Measurements from ENCODE around the gene CAPN7.

CAPN7 gene

DNA sequence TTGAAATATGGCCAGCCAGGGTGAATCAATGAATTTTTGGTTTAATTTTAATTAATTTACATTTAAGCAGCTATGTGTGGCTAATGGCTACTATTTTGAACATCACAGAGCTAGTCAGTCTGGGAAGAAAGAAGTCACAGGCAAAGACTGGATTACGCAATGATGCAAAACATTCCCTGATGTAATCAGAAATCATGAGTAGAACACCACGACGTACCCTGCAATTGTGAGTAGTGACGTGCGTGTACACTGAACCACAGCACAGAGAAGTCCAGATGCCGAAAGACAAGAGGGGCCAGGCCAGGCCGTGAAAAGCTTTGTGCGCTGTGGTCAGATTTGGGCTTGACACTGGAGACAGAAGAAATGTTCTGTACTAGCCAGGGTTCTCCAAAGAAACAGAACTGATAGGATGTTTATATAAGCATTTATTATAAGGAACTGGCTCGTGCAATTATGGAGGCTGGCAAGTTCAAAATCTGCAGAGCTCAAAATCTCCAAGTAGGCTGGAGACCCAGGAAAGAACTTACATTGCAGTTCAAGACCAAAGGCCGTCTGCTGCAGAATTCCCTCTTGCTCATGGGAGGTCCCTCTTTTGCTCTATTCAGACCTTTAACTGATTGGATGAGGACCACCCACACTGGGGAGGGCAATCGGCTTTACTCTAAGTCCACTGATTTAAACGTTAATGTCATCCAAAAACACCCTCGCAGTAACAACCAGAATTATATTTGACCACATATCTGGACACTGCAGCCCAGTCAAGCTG lies 81.7 kb downstream of the CAPN7 start:
- TF ChIP-seq, protein P1, sequence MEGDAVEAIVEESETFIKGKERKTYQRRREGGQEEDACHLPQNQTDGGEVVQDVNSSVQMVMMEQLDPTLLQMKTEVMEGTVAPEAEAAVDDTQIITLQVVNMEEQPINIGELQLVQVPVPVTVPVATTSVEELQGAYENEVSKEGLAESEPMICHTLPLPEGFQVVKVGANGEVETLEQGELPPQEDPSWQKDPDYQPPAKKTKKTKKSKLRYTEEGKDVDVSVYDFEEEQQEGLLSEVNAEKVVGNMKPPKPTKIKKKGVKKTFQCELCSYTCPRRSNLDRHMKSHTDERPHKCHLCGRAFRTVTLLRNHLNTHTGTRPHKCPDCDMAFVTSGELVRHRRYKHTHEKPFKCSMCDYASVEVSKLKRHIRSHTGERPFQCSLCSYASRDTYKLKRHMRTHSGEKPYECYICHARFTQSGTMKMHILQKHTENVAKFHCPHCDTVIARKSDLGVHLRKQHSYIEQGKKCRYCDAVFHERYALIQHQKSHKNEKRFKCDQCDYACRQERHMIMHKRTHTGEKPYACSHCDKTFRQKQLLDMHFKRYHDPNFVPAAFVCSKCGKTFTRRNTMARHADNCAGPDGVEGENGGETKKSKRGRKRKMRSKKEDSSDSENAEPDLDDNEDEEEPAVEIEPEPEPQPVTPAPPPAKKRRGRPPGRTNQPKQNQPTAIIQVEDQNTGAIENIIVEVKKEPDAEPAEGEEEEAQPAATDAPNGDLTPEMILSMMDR (IDR thresholded peaks at IDR 0.05; ENCODE audit: insufficient read depth, low read depth, low read length, missing control alignments): no peak
- peak; percentile 55 for DNase-seq (ENCODE audit: low read depth)
- no peak overlapping the region for H3K4me3 ChIP-seq (ENCODE audit: low read length)

DNA sequence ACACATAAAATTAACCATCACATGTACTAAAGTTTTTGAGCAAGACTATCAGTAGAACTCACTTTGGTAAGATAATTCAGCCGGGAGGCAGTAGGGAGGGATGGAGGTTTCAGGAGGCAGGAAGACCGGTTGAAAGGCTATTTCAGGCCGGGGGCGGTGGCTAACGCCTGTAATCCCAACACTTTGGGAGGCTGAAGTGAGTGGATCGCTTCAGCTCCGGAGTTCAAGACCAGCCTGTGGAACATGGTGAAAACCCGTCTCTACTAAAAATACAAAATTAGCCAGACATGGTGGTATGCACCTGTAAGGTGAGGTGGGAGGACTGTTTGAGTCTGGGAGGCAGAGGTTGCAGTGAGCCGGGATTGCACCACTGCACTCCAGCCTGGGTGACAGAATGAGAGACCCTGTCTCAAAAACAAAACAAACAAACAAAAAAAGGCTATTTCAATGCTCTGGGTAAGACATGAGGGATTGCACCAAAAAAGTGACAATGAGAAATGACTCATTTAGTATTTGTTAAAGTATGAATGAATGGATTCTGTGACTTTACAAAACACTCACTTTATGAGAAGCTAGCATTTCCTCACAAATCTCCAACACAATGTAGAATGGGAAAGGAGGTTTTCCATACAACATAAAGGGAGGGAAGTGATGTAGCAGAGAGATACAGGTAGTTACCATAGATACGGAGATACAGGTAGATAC lies 82.4 kb downstream of the CAPN7 start:
- no peak for DNase-seq (ENCODE audit: low read depth)
- H3K4me3 ChIP-seq (ENCODE audit: low read length): no peak overlapping the region
- TF ChIP-seq, protein P1 (IDR thresholded peaks at IDR 0.05; ENCODE audit: insufficient read depth, low read depth, low read length, missing control alignments): no peak

DNA sequence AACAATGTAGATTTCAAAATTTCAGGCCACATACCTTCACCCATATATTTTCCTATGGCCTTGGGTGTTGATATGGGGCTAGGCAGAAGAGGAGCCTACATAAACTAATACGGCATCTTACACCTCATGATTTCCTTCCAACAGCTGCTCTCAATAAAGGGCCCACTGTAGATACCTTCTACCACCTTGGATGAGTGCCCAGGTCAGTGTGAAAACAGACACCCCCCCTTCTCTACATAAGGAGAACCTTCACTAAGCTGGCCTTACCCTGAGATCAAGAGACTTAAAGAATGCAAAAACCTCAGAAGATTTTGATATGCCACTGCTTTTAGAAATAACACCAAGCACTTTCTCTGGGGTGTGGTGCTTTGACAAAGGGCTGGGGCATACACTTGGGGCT lies 83.6 kb downstream of the CAPN7 start:
- TF ChIP-seq, protein P1 (IDR thresholded peaks at IDR 0.05; ENCODE audit: insufficient read depth, low read depth, low read length, missing control alignments): no peak
- no peak for DNase-seq (ENCODE audit: low read depth)
- no peak overlapping the region for H3K4me3 ChIP-seq (ENCODE audit: low read length)

DNA sequence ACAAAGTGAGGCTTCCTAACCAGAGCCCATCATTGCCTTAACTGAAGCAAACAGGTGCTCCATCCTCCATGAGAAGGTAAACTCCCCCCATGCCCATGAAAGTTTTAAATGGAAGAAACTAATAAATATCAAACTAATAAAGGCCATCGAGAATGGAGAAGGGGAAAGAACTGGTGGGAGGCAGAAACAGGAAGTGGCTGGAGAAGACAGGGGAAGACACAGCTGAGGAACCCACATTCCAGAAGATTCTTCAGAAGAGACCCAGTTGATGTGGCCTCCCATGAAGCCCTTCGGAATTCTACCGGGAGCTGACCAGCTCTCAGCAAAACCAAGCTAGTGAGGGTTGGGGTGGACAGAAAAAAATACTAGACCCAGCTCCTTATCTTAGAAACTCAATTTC lies 84.7 kb downstream of the CAPN7 start:
- H3K4me3 ChIP-seq (ENCODE audit: low read length): no peak overlapping the region
- TF ChIP-seq, protein P1 (IDR thresholded peaks at IDR 0.05; ENCODE audit: insufficient read depth, low read depth, low read length, missing control alignments): no peak
- DNase-seq (ENCODE audit: low read depth): no peak

DNA sequence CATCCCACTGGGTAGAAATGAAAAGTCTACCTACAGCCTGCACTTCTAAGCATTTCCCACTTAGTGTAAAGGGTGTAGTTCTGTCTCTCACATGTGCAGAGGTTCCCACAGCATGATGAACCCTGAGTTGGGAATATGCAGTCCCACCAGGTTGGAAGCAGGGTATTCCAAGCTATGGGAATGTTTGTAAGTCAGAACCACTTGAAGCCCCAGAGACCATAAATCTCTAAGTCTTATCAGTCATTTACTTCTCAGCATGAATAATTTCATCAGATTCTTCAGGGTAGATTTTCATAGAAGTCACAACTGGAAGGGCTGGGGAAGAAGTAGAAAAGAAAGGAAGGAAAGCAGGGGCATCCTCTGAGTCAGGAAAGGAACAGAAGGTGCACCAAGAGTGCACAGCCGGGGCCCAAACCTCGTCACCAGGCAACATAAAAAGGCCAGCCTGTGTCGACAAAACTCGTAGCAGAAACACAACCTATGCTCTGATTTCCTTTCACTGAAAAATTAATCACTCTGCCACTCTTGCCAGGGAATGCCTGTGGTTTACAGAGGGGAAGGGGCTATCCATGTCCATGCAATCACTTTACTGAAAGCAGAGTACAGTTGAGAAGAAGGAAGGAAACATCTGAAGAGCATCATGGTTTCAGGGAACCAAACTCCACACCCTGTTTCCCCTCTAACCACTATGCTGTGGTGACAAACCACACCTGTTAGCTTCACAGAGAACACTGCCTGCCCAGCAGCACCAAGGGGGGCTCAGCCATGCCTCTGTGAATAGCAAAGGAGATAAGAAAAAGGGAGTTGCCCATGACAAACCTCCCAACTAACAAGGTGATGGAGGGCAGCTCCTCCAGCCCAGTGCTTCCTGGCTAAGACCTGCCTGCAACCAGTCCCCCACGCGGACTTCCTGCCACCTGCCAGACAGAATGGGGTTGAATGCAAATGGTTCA lies 85.8 kb downstream of the CAPN7 start:
- TF ChIP-seq, protein P1 (IDR thresholded peaks at IDR 0.05; ENCODE audit: insufficient read depth, low read depth, low read length, missing control alignments): no peak
- H3K4me3 ChIP-seq (ENCODE audit: low read length): no peak overlapping the region
- no peak for DNase-seq (ENCODE audit: low read depth)

DNA sequence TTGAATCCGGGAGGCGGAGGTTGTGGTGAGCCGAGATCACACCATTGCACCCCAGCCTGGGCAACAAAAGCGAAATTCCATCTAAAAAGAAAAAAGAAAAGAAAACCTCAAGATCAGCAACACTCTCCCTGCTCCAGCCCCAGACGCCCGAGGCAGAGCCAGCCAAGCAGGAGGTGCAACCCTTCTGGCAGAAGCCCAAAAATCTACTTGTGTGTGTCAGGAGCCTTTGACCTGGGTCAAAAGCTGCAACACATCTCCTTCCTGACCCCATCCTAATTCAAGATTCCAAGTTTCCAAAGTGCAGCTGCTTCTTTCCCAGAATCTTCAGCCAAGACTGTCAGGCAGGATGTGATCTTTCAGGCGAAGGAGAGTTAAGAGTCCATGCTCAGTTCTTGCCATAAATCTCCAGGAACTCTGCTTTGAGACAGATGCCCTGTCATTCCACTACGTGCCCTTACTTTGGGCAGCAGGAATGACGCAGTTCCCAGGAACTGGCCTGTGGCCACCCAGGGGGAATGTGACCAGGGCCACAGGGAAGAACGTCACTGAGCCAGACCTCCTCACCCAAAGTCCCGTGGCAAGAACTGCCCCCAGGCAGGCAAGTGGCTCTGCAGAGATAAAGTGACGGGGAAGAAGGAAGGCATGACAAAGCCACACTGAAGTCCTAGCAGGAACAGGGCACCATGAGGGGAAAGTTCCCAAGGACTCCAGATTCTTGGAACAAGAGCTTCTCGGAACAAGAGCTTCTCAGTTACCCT lies 86.9 kb downstream of the CAPN7 start:
- DNase-seq (ENCODE audit: low read depth): no peak
- no peak overlapping the region for H3K4me3 ChIP-seq (ENCODE audit: low read length)
- TF ChIP-seq, protein P1 (IDR thresholded peaks at IDR 0.05; ENCODE audit: insufficient read depth, low read depth, low read length, missing control alignments): no peak

Data from epithelial cell of esophagus (primary cell).